HPDE6-E6E7 (cell line): Measurements from ENCODE around the gene VCAN.
"Not testable (repeated sequence)": the region's sequence is repeated elsewhere in the genome, so short reads cannot be mapped to it uniquely, and the experiment has no call there.

Experiments
- DNase-seq: peaks from one replicate; pipeline ENCODE4 v3.0.0; 2011; ENCODE audit warnings: missing footprints; ENCODE audit errors: extremely low spot score

VCAN gene

GRCh38 chr5:83471405-83472212 is at the start of gene VCAN:
TSS of gene VCAN (plus strand) at chr5:83471744. CDS start at chr5:83483519, 11,775 bp downstream.
- DNase-seq, result no peak

GRCh38 chr5:83422284-83422683 is 49.3 kb upstream of the VCAN start:
- DNase-seq, result no peak

- no peak for DNase-seq
These were observed 44.7 kb upstream of the VCAN start for GRCh38 chr5:83426855-83427254.

GRCh38 chr5:83428126-83428525 is 43.4 kb upstream of the VCAN start:
- no peak for DNase-seq

- DNase-seq, result no peak
These were observed 42.7 kb upstream of the VCAN start for GRCh38 chr5:83428890-83429289.

- peak; percentile 37 for DNase-seq
These were observed 41.2 kb upstream of the VCAN start for GRCh38 chr5:83430130-83431010.

- DNase-seq, result no peak
These were observed 37.7 kb upstream of the VCAN start for GRCh38 chr5:83433891-83434290.

GRCh38 chr5:83434946-83435345 is 36.6 kb upstream of the VCAN start:
- DNase-seq, result no peak

- no peak for DNase-seq
These were observed 35.3 kb upstream of the VCAN start for GRCh38 chr5:83436276-83436675.

GRCh38 chr5:83437697-83438096 is 33.8 kb upstream of the VCAN start:
- not testable (repeated sequence) for DNase-seq

- DNase-seq, result no peak
These were observed 30.7 kb upstream of the VCAN start for GRCh38 chr5:83440826-83441225.

GRCh38 chr5:83441747-83442146 is 29.8 kb upstream of the VCAN start:
- DNase-seq, result no peak

- DNase-seq, result no peak
These were observed 28.0 kb upstream of the VCAN start for GRCh38 chr5:83443534-83443933.

GRCh38 chr5:83444445-83444844 is 27.1 kb upstream of the VCAN start:
- DNase-seq, result no peak

- no peak for DNase-seq
These were observed 25.1 kb upstream of the VCAN start for GRCh38 chr5:83446253-83446947.

GRCh38 chr5:83447533-83447932 is 24.0 kb upstream of the VCAN start:
- no peak for DNase-seq

- DNase-seq, result no peak
These were observed 21.2 kb upstream of the VCAN start for GRCh38 chr5:83450183-83450966.

GRCh38 chr5:83450967-83451248 is 20.6 kb upstream of the VCAN start:
- no peak for DNase-seq

- no peak for DNase-seq
These were observed 19.6 kb upstream of the VCAN start for GRCh38 chr5:83451955-83452354.

- no peak for DNase-seq
These were observed 17.6 kb upstream of the VCAN start for GRCh38 chr5:83453937-83454336.

GRCh38 chr5:83464261-83464660 is 7.3 kb upstream of the VCAN start:
- no peak for DNase-seq
